ENCODE measurements around the gene TAF13.
"Not testable (repeated sequence)": the region's sequence is repeated elsewhere in the genome, so short reads cannot be mapped to it uniquely, and the experiment has no call there.

- TF ChIP-seq CTCF (conservative IDR thresholded peaks at IDR 0.05; ENCODE audit: low read depth, low read length); RAD21 (IDR thresholded peaks at IDR 0.05; ENCODE audit: low read length); POLR2A (IDR thresholded peaks at IDR 0.05; ENCODE audit: low read depth, low read length); MAZ (IDR thresholded peaks at IDR 0.05; ENCODE audit: borderline replicate concordance, low read depth, low read length); FOS (IDR thresholded peaks at IDR 0.05; ENCODE audit: low read depth, low read length); BHLHE40 (IDR thresholded peaks at IDR 0.05; ENCODE audit: low read depth, low read length); CEBPB (IDR thresholded peaks at IDR 0.05; ENCODE audit: low read depth, low read length); USF2 (IDR thresholded peaks at IDR 0.05; ENCODE audit: low read depth, low read length); RCOR1 (IDR thresholded peaks at IDR 0.05; ENCODE audit: insufficient replicate concordance, low read length); MAFK (IDR thresholded peaks at IDR 0.05; ENCODE audit: low read depth, low read length); ELK1 (IDR thresholded peaks at IDR 0.05; ENCODE audit: borderline replicate concordance, low read depth, low read length): not testable (repeated sequence)
Measured at GRCh38 chr1:109017719-109018118, 58.1 kb downstream of the TAF13 start.

Measured in IMR-90 (cell line).